Measurements from ENCODE around the gene TPH1.

Gene TPH1

GRCh38 chr11:18046116-18046777 is at the start of gene TPH1:
Gene TPH1 (minus strand): TSS chr11:18046269. CDS start chr11:18040762, 5,507 bp downstream.
- Histone ChIP-seq H3K4me3 (ENCODE audit: low read length in 2 of 2) (no peak within 1 kb of the TSS), H3K27me3 (ENCODE audit: control insufficient read depth in 2 of 2, insufficient read depth in 2 of 2, low read length in 2 of 2) (peaks cover 19% of the 10 kb centered on the region in 2 donors), H3K36me3 (ENCODE audit: control insufficient read depth in 2 of 2, insufficient read depth in 2 of 2, low read length in 2 of 2) (no peaks in the 10 kb centered on the region), H3K27ac (ENCODE audit: low read depth in 2 of 2, low read length in 2 of 2) (no peak within 1 kb of the TSS), H3K4me1 (ENCODE audit: control insufficient read depth in 2 of 2, insufficient read depth in 2 of 2, low read length in 2 of 2) (peaks cover 0 to 3% of the 10 kb centered on the region in 2 donors), H3K9ac (ENCODE audit: low read depth in 1 of 2, low read length in 2 of 2) (peak within 1 kb of the TSS in 1 of 2 donors; percentile 24), H3K9me3 (ENCODE audit: control insufficient read depth in 2 of 2, low read length in 2 of 2) (no peaks in the 10 kb centered on the region)

GRCh38 chr11:18093959-18094358 is 47.9 kb upstream of the TPH1 start:
- Histone ChIP-seq H3K9me3 (ENCODE audit: control insufficient read depth in 2 of 2, low read length in 2 of 2) (no peaks in the 10 kb centered on the region), H3K27me3 (ENCODE audit: control insufficient read depth in 2 of 2, insufficient read depth in 2 of 2, low read length in 2 of 2) (no peaks in the 10 kb centered on the region), H3K4me3 (ENCODE audit: low read length in 2 of 2) (no peak overlapping the region), H3K36me3 (ENCODE audit: control insufficient read depth in 2 of 2, insufficient read depth in 2 of 2, low read length in 2 of 2) (peaks cover 32 to 33% of the 10 kb centered on the region in 2 donors), H3K9ac (ENCODE audit: low read depth in 1 of 2, low read length in 2 of 2) (no peak overlapping the region), H3K27ac (ENCODE audit: low read depth in 2 of 2, low read length in 2 of 2) (no peak overlapping the region), H3K4me1 (ENCODE audit: control insufficient read depth in 2 of 2, insufficient read depth in 2 of 2, low read length in 2 of 2) (peaks cover 4 to 11% of the 10 kb centered on the region in 2 donors)

- no peak overlapping the region for H3K4me3 ChIP-seq (ENCODE audit: low read length in 2 of 2)
- peaks cover 39 to 47% of the 10 kb centered on the region in 2 donors for H3K36me3 ChIP-seq (ENCODE audit: control insufficient read depth in 2 of 2, insufficient read depth in 2 of 2, low read length in 2 of 2)
- no peak overlapping the region for H3K9ac ChIP-seq (ENCODE audit: low read depth in 1 of 2, low read length in 2 of 2)
- no peaks in the 10 kb centered on the region for H3K9me3 ChIP-seq (ENCODE audit: control insufficient read depth in 2 of 2, low read length in 2 of 2)
- H3K4me1 ChIP-seq (ENCODE audit: control insufficient read depth in 2 of 2, insufficient read depth in 2 of 2, low read length in 2 of 2): peaks cover 4 to 11% of the 10 kb centered on the region in 2 donors
- no peaks in the 10 kb centered on the region for H3K27me3 ChIP-seq (ENCODE audit: control insufficient read depth in 2 of 2, insufficient read depth in 2 of 2, low read length in 2 of 2)
- H3K27ac ChIP-seq (ENCODE audit: low read depth in 2 of 2, low read length in 2 of 2): no peak overlapping the region
Measured at GRCh38 chr11:18091731-18092130, 45.7 kb upstream of the TPH1 start.

GRCh38 chr11:18088966-18089365 is 42.9 kb upstream of the TPH1 start:
- Histone ChIP-seq H3K27me3 (ENCODE audit: control insufficient read depth in 2 of 2, insufficient read depth in 2 of 2, low read length in 2 of 2) (no peaks in the 10 kb centered on the region), H3K36me3 (ENCODE audit: control insufficient read depth in 2 of 2, insufficient read depth in 2 of 2, low read length in 2 of 2) (peaks cover 28 to 38% of the 10 kb centered on the region in 2 donors)

GRCh38 chr11:18088366-18088765 is 42.3 kb upstream of the TPH1 start:
- H3K36me3 ChIP-seq (ENCODE audit: control insufficient read depth in 2 of 2, insufficient read depth in 2 of 2, low read length in 2 of 2): peaks cover 28 to 34% of the 10 kb centered on the region in 2 donors
- H3K4me3 ChIP-seq (ENCODE audit: low read length in 2 of 2): no peak overlapping the region

More at GRCh38 chr11:18088966-18089365, 42.9 kb upstream of the TPH1 start:
- no peak overlapping the region for H3K4me3 ChIP-seq (ENCODE audit: low read length in 2 of 2)
- peaks cover under 1 to 6% of the 10 kb centered on the region in 2 donors for H3K4me1 ChIP-seq (ENCODE audit: control insufficient read depth in 2 of 2, insufficient read depth in 2 of 2, low read length in 2 of 2)
- H3K27ac ChIP-seq (ENCODE audit: low read depth in 2 of 2, low read length in 2 of 2): no peak overlapping the region
- no peaks in the 10 kb centered on the region for H3K9me3 ChIP-seq (ENCODE audit: control insufficient read depth in 2 of 2, low read length in 2 of 2)
- H3K9ac ChIP-seq (ENCODE audit: low read depth in 1 of 2, low read length in 2 of 2): no peak overlapping the region

GRCh38 chr11:18081551-18081950 is 35.5 kb upstream of the TPH1 start:
- H3K4me3 ChIP-seq (ENCODE audit: low read length in 2 of 2): no peak overlapping the region
- H3K27ac ChIP-seq (ENCODE audit: low read depth in 2 of 2, low read length in 2 of 2): no peak overlapping the region
- H3K4me1 ChIP-seq (ENCODE audit: control insufficient read depth in 2 of 2, insufficient read depth in 2 of 2, low read length in 2 of 2): no peaks in the 10 kb centered on the region
- H3K9me3 ChIP-seq (ENCODE audit: control insufficient read depth in 2 of 2, low read length in 2 of 2): no peaks in the 10 kb centered on the region
- H3K9ac ChIP-seq (ENCODE audit: low read depth in 1 of 2, low read length in 2 of 2): no peak overlapping the region
- peaks cover 12 to 19% of the 10 kb centered on the region in 2 donors for H3K36me3 ChIP-seq (ENCODE audit: control insufficient read depth in 2 of 2, insufficient read depth in 2 of 2, low read length in 2 of 2)
- no peaks in the 10 kb centered on the region for H3K27me3 ChIP-seq (ENCODE audit: control insufficient read depth in 2 of 2, insufficient read depth in 2 of 2, low read length in 2 of 2)

More at GRCh38 chr11:18088366-18088765, 42.3 kb upstream of the TPH1 start:
- Histone ChIP-seq H3K27me3 (ENCODE audit: control insufficient read depth in 2 of 2, insufficient read depth in 2 of 2, low read length in 2 of 2) (no peaks in the 10 kb centered on the region), H3K27ac (ENCODE audit: low read depth in 2 of 2, low read length in 2 of 2) (no peak overlapping the region), H3K9me3 (ENCODE audit: control insufficient read depth in 2 of 2, low read length in 2 of 2) (no peaks in the 10 kb centered on the region), H3K9ac (ENCODE audit: low read depth in 1 of 2, low read length in 2 of 2) (no peak overlapping the region), H3K4me1 (ENCODE audit: control insufficient read depth in 2 of 2, insufficient read depth in 2 of 2, low read length in 2 of 2) (peaks cover 0 to under 1% of the 10 kb centered on the region in 2 donors)

- H3K9me3 ChIP-seq (ENCODE audit: control insufficient read depth in 2 of 2, low read length in 2 of 2): no peaks in the 10 kb centered on the region
- H3K27me3 ChIP-seq (ENCODE audit: control insufficient read depth in 2 of 2, insufficient read depth in 2 of 2, low read length in 2 of 2): no peaks in the 10 kb centered on the region
- H3K27ac ChIP-seq (ENCODE audit: low read depth in 2 of 2, low read length in 2 of 2): no peak overlapping the region
- no peak overlapping the region for H3K4me3 ChIP-seq (ENCODE audit: low read length in 2 of 2)
- H3K4me1 ChIP-seq (ENCODE audit: control insufficient read depth in 2 of 2, insufficient read depth in 2 of 2, low read length in 2 of 2): no peaks in the 10 kb centered on the region
- H3K9ac ChIP-seq (ENCODE audit: low read depth in 1 of 2, low read length in 2 of 2): no peak overlapping the region
- peaks cover 12 to 19% of the 10 kb centered on the region in 2 donors for H3K36me3 ChIP-seq (ENCODE audit: control insufficient read depth in 2 of 2, insufficient read depth in 2 of 2, low read length in 2 of 2)
Measured at GRCh38 chr11:18080451-18080850, 34.4 kb upstream of the TPH1 start.

GRCh38 chr11:18078909-18079308 is 32.8 kb upstream of the TPH1 start:
- no peaks in the 10 kb centered on the region for H3K4me1 ChIP-seq (ENCODE audit: control insufficient read depth in 2 of 2, insufficient read depth in 2 of 2, low read length in 2 of 2)
- no peak overlapping the region for H3K27ac ChIP-seq (ENCODE audit: low read depth in 2 of 2, low read length in 2 of 2)
- no peak overlapping the region for H3K9ac ChIP-seq (ENCODE audit: low read depth in 1 of 2, low read length in 2 of 2)
- no peaks in the 10 kb centered on the region for H3K27me3 ChIP-seq (ENCODE audit: control insufficient read depth in 2 of 2, insufficient read depth in 2 of 2, low read length in 2 of 2)
- peaks cover 12 to 15% of the 10 kb centered on the region in 2 donors for H3K36me3 ChIP-seq (ENCODE audit: control insufficient read depth in 2 of 2, insufficient read depth in 2 of 2, low read length in 2 of 2)
- H3K4me3 ChIP-seq (ENCODE audit: low read length in 2 of 2): no peak overlapping the region
- no peaks in the 10 kb centered on the region for H3K9me3 ChIP-seq (ENCODE audit: control insufficient read depth in 2 of 2, low read length in 2 of 2)

GRCh38 chr11:18075444-18075843 is 29.4 kb upstream of the TPH1 start:
- Histone ChIP-seq H3K4me1 (ENCODE audit: control insufficient read depth in 2 of 2, insufficient read depth in 2 of 2, low read length in 2 of 2) (no peaks in the 10 kb centered on the region), H3K4me3 (ENCODE audit: low read length in 2 of 2) (no peak overlapping the region), H3K36me3 (ENCODE audit: control insufficient read depth in 2 of 2, insufficient read depth in 2 of 2, low read length in 2 of 2) (peaks cover 2 to 9% of the 10 kb centered on the region in 2 donors), H3K9me3 (ENCODE audit: control insufficient read depth in 2 of 2, low read length in 2 of 2) (no peaks in the 10 kb centered on the region), H3K27ac (ENCODE audit: low read depth in 2 of 2, low read length in 2 of 2) (no peak overlapping the region), H3K9ac (ENCODE audit: low read depth in 1 of 2, low read length in 2 of 2) (no peak overlapping the region), H3K27me3 (ENCODE audit: control insufficient read depth in 2 of 2, insufficient read depth in 2 of 2, low read length in 2 of 2) (no peaks in the 10 kb centered on the region)

GRCh38 chr11:18071098-18071705 is 25.1 kb upstream of the TPH1 start:
- Histone ChIP-seq H3K4me1 (ENCODE audit: control insufficient read depth in 2 of 2, insufficient read depth in 2 of 2, low read length in 2 of 2) (no peaks in the 10 kb centered on the region), H3K27me3 (ENCODE audit: control insufficient read depth in 2 of 2, insufficient read depth in 2 of 2, low read length in 2 of 2) (no peaks in the 10 kb centered on the region), H3K36me3 (ENCODE audit: control insufficient read depth in 2 of 2, insufficient read depth in 2 of 2, low read length in 2 of 2) (no peaks in the 10 kb centered on the region), H3K9me3 (ENCODE audit: control insufficient read depth in 2 of 2, low read length in 2 of 2) (no peaks in the 10 kb centered on the region), H3K27ac (ENCODE audit: low read depth in 2 of 2, low read length in 2 of 2) (no peak overlapping the region), H3K9ac (ENCODE audit: low read depth in 1 of 2, low read length in 2 of 2) (no peak overlapping the region), H3K4me3 (ENCODE audit: low read length in 2 of 2) (no peak overlapping the region)
